CD8-positive, alpha-beta memory T cell (primary cell): ENCODE measurements around the gene CXCL12. TPM values are rescaled to one million over a fixed set of nuclear protein-coding genes. Genes with fewer than 3 reads are reported as not detected.

Experiments
- CTCF ChIA-PET: fragments of 350-600 bp; sonication (Branson Sonifier 250); formaldehyde crosslinking; loops from one replicate; lab custom pipeline; 2021; ENCODE audit warnings: antibody characterized with exemption; lab: Charles Lee
- POLR2A ChIA-PET: fragments of 350-600 bp; sonication (Branson Sonifier 250); formaldehyde crosslinking; loops from one replicate; lab custom pipeline; 2021; ENCODE audit warnings: antibody characterized with exemption; lab: Charles Lee
- DNase-seq, 5 donors: peaks; one replicate each; pipeline versions ENCODE4 v3.0.0 to v3.0.0-alpha.2; 2020 to 2022; ENCODE audit warnings: mixed read lengths in 1 of 5
- H3K27ac ChIP-seq: one replicate; pipeline ENCODE4 v1.7.0; 2013; ENCODE audit warnings: low read depth, mild to moderate bottlenecking, low read length, moderate library complexity
- H3K27me3 ChIP-seq: 2 replicates; pipeline ENCODE4 v1.7.0; 2013; ENCODE audit warnings: low read length, mild to moderate bottlenecking; ENCODE audit not compliant: insufficient read depth, poor library complexity, severe bottlenecking
- H3K36me3 ChIP-seq: 2 replicates; pipeline ENCODE4 v1.7.0; 2013; ENCODE audit warnings: mild to moderate bottlenecking, low read length, moderate library complexity; ENCODE audit not compliant: insufficient read depth
- H3K4me1 ChIP-seq: 2 replicates; pipeline ENCODE4 v1.7.0; 2013; ENCODE audit warnings: mild to moderate bottlenecking, low read length, moderate library complexity; ENCODE audit not compliant: insufficient read depth
- H3K4me3 ChIP-seq: 2 replicates; pipeline ENCODE4 v1.7.0; 2013; ENCODE audit warnings: mild to moderate bottlenecking, low read length
- H3K9me3 ChIP-seq: 2 replicates; pipeline ENCODE4 v1.7.0; 2013; ENCODE audit warnings: mild to moderate bottlenecking, low read length
- H3K27ac Mint-ChIP-seq, 8 donors: one replicate each; pipeline ENCODE4 v1.8.0; 2020 to 2021; ENCODE audit warnings: mixed read lengths in 8 of 8, mild to moderate bottlenecking in 6 of 8, inconsistent platforms in 3 of 8, moderate library complexity in 3 of 8
- H3K27me3 Mint-ChIP-seq, 2 donors: one replicate each; pipeline ENCODE4 v1.8.0; 2020 to 2021; ENCODE audit warnings: mixed read lengths in 2 of 2, mild to moderate bottlenecking in 1 of 2, moderate library complexity in 1 of 2
- H3K36me3 Mint-ChIP-seq, 3 donors: one replicate each; pipeline ENCODE4 v1.8.0; 2020 to 2021; ENCODE audit warnings: mixed read lengths in 3 of 3, inconsistent platforms in 1 of 3, mild to moderate bottlenecking in 1 of 3
- H3K4me1 Mint-ChIP-seq, 3 donors: one replicate each; pipeline ENCODE4 v1.8.0; 2020 to 2021; ENCODE audit warnings: mixed read lengths in 3 of 3, inconsistent platforms in 1 of 3, mild to moderate bottlenecking in 1 of 3
- H3K4me3 Mint-ChIP-seq, 7 donors: one replicate each; pipeline ENCODE4 v1.8.0; 2020 to 2021; ENCODE audit warnings: mixed read lengths in 7 of 7, mild to moderate bottlenecking in 6 of 7, moderate library complexity in 4 of 7, inconsistent platforms in 2 of 7
- H3K9me3 Mint-ChIP-seq, 5 donors: one replicate each; pipeline ENCODE4 v1.8.0; 2020 to 2022; ENCODE audit warnings: mixed read lengths in 5 of 5, mild to moderate bottlenecking in 3 of 5, moderate library complexity in 2 of 5, inconsistent platforms in 1 of 5
- polyA plus RNA-seq: library from polyadenylated mRNA; unstranded; fragments of 300-500 nt; fragmentation: Illumina TruSeq; gene quantifications from one replicate; pipeline ENCODE4 v1.2.3, GENCODE V29; 2021
- total RNA-seq, 2 experiments: library from RNA; stranded (reverse); gene quantifications; one replicate each; pipeline ENCODE4 v1.2.3, GENCODE V29; 2021

CXCL12 gene
- total RNA-seq (not detected), polyA plus RNA-seq (not detected)

- Mint-ChIP-seq H3K9me3 (no peaks in the 10 kb centered on the region), H3K4me3 (peak within 1 kb of the TSS in 3 of 7 donors; percentile 30 to 63 (median 60)), H3K4me1 (peaks cover 2 to 6% (median 4%) of the 10 kb centered on the region in 3 donors), H3K36me3 (no peaks in the 10 kb centered on the region), H3K27me3 (peaks cover 30 to 35% of the 10 kb centered on the region in 2 donors), H3K27ac (no peak within 1 kb of the TSS)
- H3K27ac ChIP-seq, result no peak within 1 kb of the TSS
- no peaks in the 10 kb centered on the region for H3K9me3 ChIP-seq
- no peak for DNase-seq
- POLR2A ChIA-PET, result no interaction called here
- no peaks in the 10 kb centered on the region for H3K36me3 ChIP-seq
- H3K4me3 ChIP-seq, result no peak within 1 kb of the TSS
- H3K4me1 ChIP-seq, result no peaks in the 10 kb centered on the region
- peaks cover 3% of the 10 kb centered on the region for H3K27me3 ChIP-seq
- CTCF ChIA-PET, result interaction anchor here (2.1 to 2.3 kb wide), 2 partner anchors 695 to 714 kb away, joined by 11 to 24 read pairs; no protein-coding TSS in a partner anchor
Measured at GRCh38 chr10:44385026-44385695, at the start of gene CXCL12. TSS of gene CXCL12 (minus strand) at chr10:44385097. CDS start at chr10:44385005, 92 bp downstream.

DNA sequence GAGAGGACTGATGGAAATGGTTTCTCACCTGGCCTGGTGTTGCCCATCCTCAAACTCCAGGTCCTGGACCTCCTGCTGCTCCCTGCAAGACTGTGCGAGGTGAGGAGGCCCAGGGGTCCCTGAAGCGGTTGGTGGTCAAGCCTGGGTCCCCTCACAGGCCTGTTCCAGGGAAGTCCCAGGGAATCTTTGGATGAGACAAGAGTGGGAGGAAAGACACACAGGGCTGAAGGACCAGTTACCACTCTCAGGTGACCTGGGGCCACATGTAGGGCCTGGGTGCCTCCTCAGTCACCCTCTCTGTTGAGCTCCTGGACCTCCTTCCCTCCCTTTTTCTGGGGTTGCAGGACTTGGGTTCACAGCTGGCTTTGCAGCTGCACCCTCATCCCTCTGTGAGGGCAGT is 42.6 kb upstream of the CXCL12 start:
- no peak overlapping the region for H3K27ac ChIP-seq
- Mint-ChIP-seq H3K4me3 (no peak overlapping the region), H3K9me3 (peaks cover 0 to 9% (median 4%) of the 10 kb centered on the region in 5 donors), H3K36me3 (no peaks in the 10 kb centered on the region), H3K4me1 (no peaks in the 10 kb centered on the region), H3K27me3 (no peaks in the 10 kb centered on the region), H3K27ac (no peak overlapping the region)
- H3K36me3 ChIP-seq, result no peaks in the 10 kb centered on the region
- H3K27me3 ChIP-seq, result no peaks in the 10 kb centered on the region
- no peaks in the 10 kb centered on the region for H3K4me1 ChIP-seq
- ChIA-PET POLR2A (no interaction called here), CTCF (no interaction called here)
- no peaks in the 10 kb centered on the region for H3K9me3 ChIP-seq
- no peak overlapping the region for H3K4me3 ChIP-seq
- no peak for DNase-seq

DNA sequence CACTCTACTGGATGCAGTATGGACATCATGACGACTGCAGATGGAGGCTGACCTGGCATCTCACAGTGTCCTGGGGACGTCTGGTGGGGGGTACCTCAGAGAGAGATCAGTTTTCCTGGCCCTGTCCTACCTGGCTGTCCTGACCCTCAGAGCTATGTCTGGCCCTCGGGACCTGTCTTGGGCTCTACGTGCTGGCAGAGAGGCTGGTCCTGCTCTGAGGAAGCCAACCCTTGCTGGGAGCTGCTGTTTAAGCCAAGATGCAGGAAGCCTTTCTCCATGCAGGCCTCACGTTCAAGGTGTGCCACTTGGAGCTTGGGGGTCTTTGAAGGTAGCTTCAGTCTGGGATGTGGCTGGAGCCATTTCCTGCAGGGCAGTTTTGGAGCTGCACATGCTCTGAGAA is 42.1 kb upstream of the CXCL12 start:
- no peak overlapping the region for H3K27ac Mint-ChIP-seq
- no peak overlapping the region for H3K4me3 Mint-ChIP-seq
- CTCF ChIA-PET, result no interaction called here
- Histone ChIP-seq H3K4me1 (no peaks in the 10 kb centered on the region), H3K9me3 (no peaks in the 10 kb centered on the region), H3K36me3 (no peaks in the 10 kb centered on the region), H3K4me3 (no peak overlapping the region), H3K27me3 (no peaks in the 10 kb centered on the region), H3K27ac (no peak overlapping the region)
- H3K9me3 Mint-ChIP-seq, result peaks cover 0 to 9% (median 4%) of the 10 kb centered on the region in 5 donors
- no peak for DNase-seq
- no peaks in the 10 kb centered on the region for H3K27me3 Mint-ChIP-seq
- no peaks in the 10 kb centered on the region for H3K36me3 Mint-ChIP-seq
- no peaks in the 10 kb centered on the region for H3K4me1 Mint-ChIP-seq
- POLR2A ChIA-PET, result no interaction called here

GRCh38 chr10:44426247-44427034 is 41.5 kb upstream of the CXCL12 start:
- H3K27ac Mint-ChIP-seq, result no peak overlapping the region
- ChIA-PET CTCF (no interaction called here), POLR2A (no interaction called here)
- H3K4me3 Mint-ChIP-seq, result no peak overlapping the region
- no peaks in the 10 kb centered on the region for H3K4me1 Mint-ChIP-seq
- DNase-seq, result no peak
- H3K27me3 Mint-ChIP-seq, result no peaks in the 10 kb centered on the region
- no peaks in the 10 kb centered on the region for H3K9me3 ChIP-seq
- peaks cover 0 to 5% (median 4%) of the 10 kb centered on the region in 5 donors for H3K9me3 Mint-ChIP-seq
- H3K36me3 ChIP-seq, result no peaks in the 10 kb centered on the region
- no peaks in the 10 kb centered on the region for H3K4me1 ChIP-seq
- H3K4me3 ChIP-seq, result no peak overlapping the region
- H3K27me3 ChIP-seq, result no peaks in the 10 kb centered on the region
- no peaks in the 10 kb centered on the region for H3K36me3 Mint-ChIP-seq
- no peak overlapping the region for H3K27ac ChIP-seq

DNA sequence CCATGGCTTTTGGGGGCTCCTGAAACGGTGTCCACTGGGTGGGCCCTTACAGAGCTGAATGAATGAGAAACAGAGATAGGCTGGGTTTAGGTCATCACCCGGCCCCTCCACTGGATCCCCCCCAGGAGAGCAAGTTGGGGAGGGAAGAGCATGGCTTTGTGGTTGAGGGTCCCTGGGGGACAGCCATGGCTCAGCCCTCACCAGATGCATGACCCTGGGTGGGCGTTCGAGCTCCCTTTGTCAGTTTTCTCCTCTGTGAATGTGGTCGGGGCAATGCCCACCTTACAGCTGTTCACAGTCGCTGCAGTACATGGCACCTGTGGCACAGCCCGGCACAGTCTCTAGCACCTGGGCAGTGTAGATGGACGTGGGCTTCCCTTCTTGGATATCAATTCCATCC is 40.6 kb upstream of the CXCL12 start:
- no peaks in the 10 kb centered on the region for H3K27me3 ChIP-seq
- H3K4me3 Mint-ChIP-seq, result no peak overlapping the region
- CTCF ChIA-PET, result no interaction called here

GRCh38 chr10:44424957-44425356 is 40.1 kb upstream of the CXCL12 start:
- Histone ChIP-seq H3K9me3 (no peaks in the 10 kb centered on the region), H3K36me3 (no peaks in the 10 kb centered on the region), H3K4me1 (no peaks in the 10 kb centered on the region), H3K27ac (no peak overlapping the region), H3K27me3 (no peaks in the 10 kb centered on the region), H3K4me3 (no peak overlapping the region)
- no peaks in the 10 kb centered on the region for H3K27me3 Mint-ChIP-seq
- H3K4me3 Mint-ChIP-seq, result no peak overlapping the region
- CTCF ChIA-PET, result no interaction called here
- no peak overlapping the region for H3K27ac Mint-ChIP-seq
- no peaks in the 10 kb centered on the region for H3K36me3 Mint-ChIP-seq
- H3K9me3 Mint-ChIP-seq, result no peaks in the 10 kb centered on the region
- POLR2A ChIA-PET, result no interaction called here
- DNase-seq, result no peak
- peaks cover 0 to 5% (median 0%) of the 10 kb centered on the region in 3 donors for H3K4me1 Mint-ChIP-seq

More for the DNA sequence above, 40.6 kb upstream of the CXCL12 start:
- no peak overlapping the region for H3K4me3 ChIP-seq
- H3K36me3 ChIP-seq, result no peaks in the 10 kb centered on the region
- no peaks in the 10 kb centered on the region for H3K4me1 ChIP-seq
- Mint-ChIP-seq H3K36me3 (no peaks in the 10 kb centered on the region), H3K27me3 (no peaks in the 10 kb centered on the region), H3K27ac (no peak overlapping the region), H3K4me1 (no peaks in the 10 kb centered on the region), H3K9me3 (no peaks in the 10 kb centered on the region)
- POLR2A ChIA-PET, result no interaction called here
- no peak for DNase-seq
- H3K9me3 ChIP-seq, result no peaks in the 10 kb centered on the region
- H3K27ac ChIP-seq, result no peak overlapping the region

DNA sequence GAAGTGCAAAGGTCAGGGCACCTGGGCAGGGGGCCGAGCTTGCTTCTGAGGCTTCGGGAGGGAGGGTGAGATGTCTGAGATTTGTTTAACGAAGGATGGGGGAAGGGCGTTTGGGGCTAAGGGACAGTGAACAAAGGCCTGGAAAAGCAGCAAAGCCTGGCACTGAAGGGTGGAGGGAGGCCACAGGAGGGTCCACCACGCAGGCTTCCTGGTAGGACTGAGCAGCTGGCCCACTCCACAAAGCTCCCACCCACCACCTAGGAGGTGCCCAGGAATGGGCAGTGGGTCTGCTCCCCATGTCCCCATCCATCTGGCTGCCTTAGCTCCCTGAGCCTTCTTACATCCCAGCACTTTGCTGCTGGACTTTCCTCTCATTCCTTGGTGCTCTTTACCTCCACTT is 39.4 kb upstream of the CXCL12 start:
- ChIA-PET POLR2A (no interaction called here), CTCF (no interaction called here)
- no peak overlapping the region for H3K4me3 ChIP-seq
- H3K4me1 ChIP-seq, result no peaks in the 10 kb centered on the region
- H3K27me3 ChIP-seq, result no peaks in the 10 kb centered on the region
- Mint-ChIP-seq H3K36me3 (no peaks in the 10 kb centered on the region), H3K4me1 (peaks cover 0 to 8% (median 0%) of the 10 kb centered on the region in 3 donors), H3K9me3 (no peaks in the 10 kb centered on the region), H3K4me3 (no peak overlapping the region), H3K27me3 (no peaks in the 10 kb centered on the region), H3K27ac (no peak overlapping the region)
- H3K27ac ChIP-seq, result no peak overlapping the region
- H3K36me3 ChIP-seq, result no peaks in the 10 kb centered on the region
- DNase-seq, result no peak
- no peaks in the 10 kb centered on the region for H3K9me3 ChIP-seq

- POLR2A ChIA-PET, result no interaction called here
- DNase-seq, result no peak
- Histone ChIP-seq H3K4me1 (no peaks in the 10 kb centered on the region), H3K27me3 (no peaks in the 10 kb centered on the region), H3K36me3 (no peaks in the 10 kb centered on the region), H3K9me3 (no peaks in the 10 kb centered on the region), H3K4me3 (no peak overlapping the region), H3K27ac (no peak overlapping the region)
- H3K4me1 Mint-ChIP-seq, result peaks cover 0 to 8% (median 0%) of the 10 kb centered on the region in 3 donors
- peak overlapping the region in 1 of 8 donors; percentile 51 for H3K27ac Mint-ChIP-seq
- no peaks in the 10 kb centered on the region for H3K9me3 Mint-ChIP-seq
- H3K36me3 Mint-ChIP-seq, result no peaks in the 10 kb centered on the region
- CTCF ChIA-PET, result no interaction called here
- H3K27me3 Mint-ChIP-seq, result peaks cover 0 to 6% of the 10 kb centered on the region in 2 donors
- no peak overlapping the region for H3K4me3 Mint-ChIP-seq
Measured at GRCh38 chr10:44422570-44423101, 37.7 kb upstream of the CXCL12 start.
